Hepatocyte (in vitro differentiated cells): ENCODE measurements around the gene GLI2.

Experiments used
- CTCF ChIP-seq: fragments of 200-600 bp; sonication (generic); IDR thresholded peaks from 2 replicates; pipeline ENCODE4 v1.5.1; 2016; ENCODE audit warnings: antibody characterized with exemption, mild to moderate bottlenecking; ENCODE audit not compliant: poor library complexity
- EZH2 ChIP-seq: fragments of 200-600 bp; sonication (generic); IDR thresholded peaks from 2 replicates; pipeline ENCODE4 v1.6.1; 2016; ENCODE audit warnings: antibody characterized with exemption, mild to moderate bottlenecking, borderline replicate concordance
- EZH2phosphoT487 ChIP-seq: fragments of 200-600 bp; sonication (generic); IDR thresholded peaks from one replicate; pipeline ENCODE4 v1.6.1; 2018; ENCODE audit warnings: antibody characterized with exemption, mild to moderate bottlenecking, low read depth, moderate library complexity; ENCODE audit not compliant: unreplicated experiment, severe bottlenecking

- TF ChIP-seq CTCF, result no peak
- TF ChIP-seq EZH2phosphoT487, result no peak
- TF ChIP-seq EZH2, result no peak
Observed at GRCh38 chr2:120763931-120764330, 28.3 kb downstream of the GLI2 start.
